Stromal cell of bone marrow (primary cell): ENCODE measurements around the gene GDF11.

Source experiments
- DNase-seq: peaks from one replicate; pipeline ENCODE4 v3.0.0-alpha.2; 2012; ENCODE audit warnings: low read depth

Gene GDF11

GRCh38 chr12:55707219-55707671 is 35.7 kb upstream of the GDF11 start:
- DNase-seq: no peak

- no peak for DNase-seq
Measured at GRCh38 chr12:55707841-55708694, 34.9 kb upstream of the GDF11 start, which contains the start of gene ITGA7. TSS of gene ITGA7 (minus strand) at chr12:55707904. CDS start at chr12:55707682, 222 bp downstream.

GRCh38 chr12:55708695-55709233 is 34.2 kb upstream of the GDF11 start:
- no peak for DNase-seq

- no peak for DNase-seq
Measured at GRCh38 chr12:55711786-55712553, 31.0 kb upstream of the GDF11 start.

- no peak for DNase-seq
Measured at GRCh38 chr12:55712700-55713415, 30.1 kb upstream of the GDF11 start.

GRCh38 chr12:55713721-55714120 is 29.2 kb upstream of the GDF11 start:
- peak; percentile 86 for DNase-seq

- DNase-seq: no peak
Measured at GRCh38 chr12:55715169-55715764, 27.7 kb upstream of the GDF11 start.

- DNase-seq: peak; percentile 76
Measured at GRCh38 chr12:55715833-55716581, 26.9 kb upstream of the GDF11 start, which contains the start of gene BLOC1S1. TSS of gene BLOC1S1 (plus strand) at chr12:55716046. CDS start at chr12:55716052, 6 bp downstream.

GRCh38 chr12:55716582-55716957 is 26.4 kb upstream of the GDF11 start:
- DNase-seq: no peak

- DNase-seq: no peak
Measured at GRCh38 chr12:55717011-55718007, 25.6 kb upstream of the GDF11 start.

- no peak for DNase-seq
Measured at GRCh38 chr12:55718015-55718414, 24.9 kb upstream of the GDF11 start.

GRCh38 chr12:55718624-55719275 is 24.2 kb upstream of the GDF11 start:
- DNase-seq: peak; percentile 61

GRCh38 chr12:55719371-55719770 is 23.6 kb upstream of the GDF11 start:
- DNase-seq: no peak

GRCh38 chr12:55720071-55720564 is 22.8 kb upstream of the GDF11 start, which contains the start of gene RDH5:
TSS of gene RDH5 (plus strand) at chr12:55720393. CDS start at chr12:55721185, 792 bp downstream.
- peak; percentile 91 for DNase-seq

GRCh38 chr12:55720894-55721444 is 22.0 kb upstream of the GDF11 start:
- DNase-seq: peak; percentile 87

- no peak for DNase-seq
Measured at GRCh38 chr12:55721601-55722213, 21.2 kb upstream of the GDF11 start.

- DNase-seq: no peak
Measured at GRCh38 chr12:55722948-55723347, 20.0 kb upstream of the GDF11 start.
